Stomach (tissue), 4 donors: ENCODE measurements around the gene ELOVL5.
"Not testable (repeated sequence)": the region's sequence is repeated elsewhere in the genome, so short reads cannot be mapped to it uniquely, and the experiment has no call there.

Experiments
- EP300 ChIP-seq: sonication (generic); formaldehyde crosslinking; IDR thresholded peaks from one replicate; pipeline ENCODE4 v1.6.1; 2017; ENCODE audit warnings: antibody characterized with exemption
- POLR2A ChIP-seq, 4 donors: fragments of 450-650 bp; IDR thresholded peaks; one replicate each; pipeline ENCODE4 v1.6.1; 2016; ENCODE audit warnings: antibody characterized with exemption in 4 of 4, control low read depth in 2 of 4, mild to moderate bottlenecking in 1 of 4, moderate library complexity in 1 of 4
- POLR2AphosphoS5 ChIP-seq, 3 donors: sonication (generic); formaldehyde crosslinking; IDR thresholded peaks; one replicate each; pipeline ENCODE4 v1.6.1; 2016; ENCODE audit warnings: antibody characterized with exemption in 3 of 3
- TF ChIP-seq, protein P1 (sequence below), 7 experiments: fragments of 450-650 bp in 4 of 7; fragments of 200-600 bp in 3 of 7; sonication (generic) in 3 of 7; IDR thresholded peaks; one replicate each; pipeline ENCODE4 v1.5.1; 2016 to 2019; ENCODE audit warnings: antibody characterized with exemption in 7 of 7, control low read depth in 2 of 7, mild to moderate bottlenecking in 1 of 7

DNA sequence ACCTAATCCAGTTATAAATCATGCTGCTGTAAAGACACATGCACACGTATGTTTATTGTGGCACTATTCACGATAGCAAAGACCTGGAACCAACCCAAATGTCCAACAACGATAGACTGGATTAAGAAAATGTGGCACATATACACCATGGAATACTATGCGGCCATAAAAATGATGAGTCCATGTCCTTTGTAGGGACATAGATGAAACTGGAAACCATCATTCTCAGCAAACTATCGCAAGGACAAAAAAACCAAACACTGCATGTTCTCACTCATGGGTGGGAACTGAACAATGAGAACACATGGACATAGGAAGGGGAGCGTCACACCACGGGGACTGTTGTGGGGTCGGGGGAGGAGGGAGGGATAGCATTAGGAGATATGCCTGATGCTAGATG, 31.5 kb downstream of the ELOVL5 start:
- not testable (repeated sequence) for TF ChIP-seq EP300; POLR2A (IDR thresholded peaks at IDR 0.05); POLR2AphosphoS5 (IDR thresholded peaks at IDR 0.05)
- TF ChIP-seq, protein P1, sequence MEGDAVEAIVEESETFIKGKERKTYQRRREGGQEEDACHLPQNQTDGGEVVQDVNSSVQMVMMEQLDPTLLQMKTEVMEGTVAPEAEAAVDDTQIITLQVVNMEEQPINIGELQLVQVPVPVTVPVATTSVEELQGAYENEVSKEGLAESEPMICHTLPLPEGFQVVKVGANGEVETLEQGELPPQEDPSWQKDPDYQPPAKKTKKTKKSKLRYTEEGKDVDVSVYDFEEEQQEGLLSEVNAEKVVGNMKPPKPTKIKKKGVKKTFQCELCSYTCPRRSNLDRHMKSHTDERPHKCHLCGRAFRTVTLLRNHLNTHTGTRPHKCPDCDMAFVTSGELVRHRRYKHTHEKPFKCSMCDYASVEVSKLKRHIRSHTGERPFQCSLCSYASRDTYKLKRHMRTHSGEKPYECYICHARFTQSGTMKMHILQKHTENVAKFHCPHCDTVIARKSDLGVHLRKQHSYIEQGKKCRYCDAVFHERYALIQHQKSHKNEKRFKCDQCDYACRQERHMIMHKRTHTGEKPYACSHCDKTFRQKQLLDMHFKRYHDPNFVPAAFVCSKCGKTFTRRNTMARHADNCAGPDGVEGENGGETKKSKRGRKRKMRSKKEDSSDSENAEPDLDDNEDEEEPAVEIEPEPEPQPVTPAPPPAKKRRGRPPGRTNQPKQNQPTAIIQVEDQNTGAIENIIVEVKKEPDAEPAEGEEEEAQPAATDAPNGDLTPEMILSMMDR (IDR thresholded peaks at IDR 0.05), result not testable (repeated sequence)
